Hepatocyte (in vitro differentiated cells): ENCODE measurements around the gene PHC1. TPM values are rescaled to one million over a fixed set of nuclear protein-coding genes. Genes with fewer than 3 reads are reported as not detected.

Experiments used
- DNase-seq: peaks from one replicate; pipeline ENCODE4 v3.0.0-alpha.2; 2016; ENCODE audit warnings: low spot score
- H2AFZ ChIP-seq: fragments of 200-600 bp; sonication (generic); 2 replicates; pipeline ENCODE4 v1.6.0; 2016; ENCODE audit warnings: antibody characterized with exemption, mild to moderate bottlenecking
- H3K27ac ChIP-seq: fragments of 200-600 bp; sonication (generic); 2 replicates; pipeline ENCODE4 v1.5.1; 2016; ENCODE audit warnings: mild to moderate bottlenecking
- H3K27me3 ChIP-seq: fragments of 200-600 bp; sonication (generic); 2 replicates; pipeline ENCODE4 v1.6.1; 2016
- H3K36me3 ChIP-seq: fragments of 200-600 bp; sonication (generic); replicated peaks from 2 replicates; pipeline ENCODE4 v1.5.1; 2016; ENCODE audit warnings: low read depth; ENCODE audit not compliant: insufficient read depth
- H3K4me1 ChIP-seq: fragments of 200-600 bp; sonication (generic); 2 replicates; pipeline ENCODE4 v1.5.1; 2016; ENCODE audit warnings: mild to moderate bottlenecking, moderate library complexity; ENCODE audit not compliant: insufficient read depth
- H3K4me2 ChIP-seq: fragments of 200-600 bp; sonication (generic); 2 replicates; pipeline ENCODE4 v1.6.0; 2016
- H3K4me3 ChIP-seq: fragments of 200-600 bp; sonication (generic); 2 replicates; pipeline ENCODE4 v1.5.1; 2016; ENCODE audit warnings: mild to moderate bottlenecking
- H3K79me2 ChIP-seq: fragments of 200-600 bp; sonication (generic); 2 replicates; pipeline ENCODE4 v1.6.0; 2017; ENCODE audit warnings: mild to moderate bottlenecking
- H3K9me2 ChIP-seq: fragments of 200-600 bp; sonication (generic); replicated peaks from 2 replicates; pipeline ENCODE4 v1.6.0; 2017; ENCODE audit warnings: mild to moderate bottlenecking; ENCODE audit not compliant: insufficient read depth
- H3K9me3 ChIP-seq: fragments of 200-600 bp; sonication (generic); 2 replicates; pipeline ENCODE4 v1.5.1; 2016; ENCODE audit warnings: low read depth, mild to moderate bottlenecking
- H4K20me1 ChIP-seq: fragments of 200-600 bp; sonication (generic); 2 replicates; pipeline ENCODE4 v1.6.0; 2016; ENCODE audit warnings: mild to moderate bottlenecking; ENCODE audit not compliant: insufficient read depth, poor library complexity, severe bottlenecking
- CTCF ChIP-seq: fragments of 200-600 bp; sonication (generic); IDR thresholded peaks from 2 replicates; pipeline ENCODE4 v1.5.1; 2016; ENCODE audit warnings: antibody characterized with exemption, mild to moderate bottlenecking; ENCODE audit not compliant: poor library complexity
- EZH2 ChIP-seq: fragments of 200-600 bp; sonication (generic); IDR thresholded peaks from 2 replicates; pipeline ENCODE4 v1.6.1; 2016; ENCODE audit warnings: antibody characterized with exemption, mild to moderate bottlenecking, borderline replicate concordance
- EZH2phosphoT487 ChIP-seq: fragments of 200-600 bp; sonication (generic); IDR thresholded peaks from one replicate; pipeline ENCODE4 v1.6.1; 2018; ENCODE audit warnings: antibody characterized with exemption, mild to moderate bottlenecking, low read depth, moderate library complexity; ENCODE audit not compliant: unreplicated experiment, severe bottlenecking
- WGBS: methylation state at CpG from one replicate; pipeline ENCODE4 v1.1.6; 2016; ENCODE audit warnings: low lambda C conversion rate; ENCODE audit errors: missing lambda C conversion rate; 5-methylcytosine and 5-hydroxymethylcytosine counted together
- polyA plus RNA-seq: library from polyadenylated mRNA; unstranded; fragments of >200 nt; fragmentation: Nextera tagmentation; extraction: Ambion mirVana; gene quantifications from 2 replicates; pipeline ENCODE4 v1.2.1, GENCODE V29; 2016
- total RNA-seq: library from RNA; depleted of rRNA; stranded (reverse); fragments of >200 nt; gene quantifications from 2 replicates; pipeline ENCODE4 v1.2.3, GENCODE V29; 2014

PHC1 gene
- total and polyA plus RNA-seq, 2 experiments from 2014 or later: 25.8 to 38.8 TPM

- Histone ChIP-seq H3K9me3 (no peaks in the 10 kb centered on the region), H3K27ac (peak overlapping the region; percentile 90), H3K79me2 (peaks cover 15% of the 10 kb centered on the region), H3K27me3 (no peaks in the 10 kb centered on the region), H3K4me3 (no peak overlapping the region), H3K9me2 (no peaks in the 10 kb centered on the region), H2AFZ (no peak overlapping the region), H3K4me1 (peaks cover 33% of the 10 kb centered on the region), H3K4me2 (peak overlapping the region; percentile 76), H4K20me1 (no peaks in the 10 kb centered on the region), H3K36me3 (no peaks in the 10 kb centered on the region)
- WGBS: 43% methylated on average over 3 of the region's 3 CpGs
- DNase-seq: no peak
- TF ChIP-seq EZH2phosphoT487 (no peak), CTCF (no peak), EZH2 (no peak)
Measured at GRCh38 chr12:8911606-8912268, 2.6 kb upstream of the PHC1 start.

DNA sequence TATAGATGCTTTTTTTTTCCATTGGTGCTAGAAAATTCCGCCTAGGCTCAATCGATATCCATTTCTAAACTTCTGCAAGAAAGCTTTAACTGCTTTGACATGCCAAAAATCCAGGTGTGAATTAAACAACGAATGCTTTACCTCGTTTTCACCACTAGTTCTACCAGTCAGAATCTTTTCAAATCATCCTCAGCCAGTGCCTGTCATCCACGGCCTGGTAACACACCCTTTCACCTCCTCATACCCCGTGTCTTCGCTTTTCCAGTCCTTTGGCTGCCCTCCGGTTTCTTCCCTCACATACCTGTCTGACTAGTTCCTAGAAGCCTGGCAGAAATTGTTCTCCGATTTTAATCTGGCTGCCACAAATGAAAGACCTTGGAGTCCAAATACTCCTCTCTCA is 1.4 kb upstream of the PHC1 start:
- WGBS: 13% methylated on average over 9 of the region's 9 CpGs
- DNase-seq: peak; percentile 24

DNA sequence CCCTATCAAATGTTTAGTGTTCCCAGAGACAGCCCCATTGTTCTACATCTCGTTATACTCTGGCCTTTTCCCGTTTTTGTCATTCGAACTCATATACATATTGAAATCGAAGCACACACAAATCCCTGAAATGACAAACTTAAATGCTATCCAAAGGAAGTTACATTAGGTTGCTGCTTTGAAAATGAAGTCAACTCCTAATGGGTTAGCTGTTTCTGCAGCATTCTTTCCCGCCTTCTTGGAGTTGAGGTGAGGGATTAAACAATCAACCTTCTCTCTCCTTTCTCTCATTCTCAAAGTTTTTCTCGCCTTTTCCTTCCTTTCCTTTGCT is 642 bp upstream of the PHC1 start:
- no peaks in the 10 kb centered on the region for H4K20me1 ChIP-seq
- no peaks in the 10 kb centered on the region for H3K9me2 ChIP-seq
- TF ChIP-seq CTCF (no peak), EZH2phosphoT487 (no peak), EZH2 (no peak)
- no peaks in the 10 kb centered on the region for H3K36me3 ChIP-seq
- H2AFZ ChIP-seq: peak overlapping the region; percentile 51
- peak overlapping the region; percentile 90 for H3K27ac ChIP-seq
- peak overlapping the region; percentile 33 for H3K4me3 ChIP-seq
- H3K9me3 ChIP-seq: no peaks in the 10 kb centered on the region
- peaks cover 33% of the 10 kb centered on the region for H3K4me1 ChIP-seq
- peaks cover 30% of the 10 kb centered on the region for H3K79me2 ChIP-seq
- WGBS: 6% methylated on average over 6 of the region's 6 CpGs
- H3K4me2 ChIP-seq: peak overlapping the region; percentile 76
- H3K27me3 ChIP-seq: no peaks in the 10 kb centered on the region
- DNase-seq: peak; percentile 5

More for the DNA sequence above, 1.4 kb upstream of the PHC1 start:
- Histone ChIP-seq H3K27me3 (no peaks in the 10 kb centered on the region), H2AFZ (peak overlapping the region; percentile 51), H3K27ac (peak overlapping the region; percentile 90), H3K9me2 (no peaks in the 10 kb centered on the region), H3K9me3 (no peaks in the 10 kb centered on the region), H3K4me2 (peak overlapping the region; percentile 76), H4K20me1 (no peaks in the 10 kb centered on the region), H3K4me1 (peaks cover 33% of the 10 kb centered on the region), H3K36me3 (no peaks in the 10 kb centered on the region), H3K79me2 (peaks cover 26% of the 10 kb centered on the region), H3K4me3 (peak overlapping the region; percentile 33)
- no peak for TF ChIP-seq CTCF
- TF ChIP-seq EZH2phosphoT487: no peak
- no peak for TF ChIP-seq EZH2
